Measurements from ENCODE around the gene CD93. TPM values are rescaled to one million over a fixed set of nuclear protein-coding genes. Genes with fewer than 3 reads are reported as not detected.

CD93 gene
- total RNA-seq, 2 experiments from 2014 or later: 0.05 TPM; not detected in 1

GRCh38 chr20:23092384-23092756 is 6.2 kb upstream of the CD93 start:
- intact Hi-C loops (cut with micrococcal nuclease): no loop called here
- H3K9me3 Mint-ChIP-seq: no peaks in the 10 kb centered on the region
- no peaks in the 10 kb centered on the region for H3K4me1 Mint-ChIP-seq (ENCODE audit: low read depth)
- no peak overlapping the region for H3K27ac Mint-ChIP-seq
- no peaks in the 10 kb centered on the region for H3K36me3 Mint-ChIP-seq (ENCODE audit: low read depth)
- H3K27me3 Mint-ChIP-seq (ENCODE audit: low read depth): peaks cover 5% of the 10 kb centered on the region
- CTCF ChIA-PET: no interaction called here
- no peak overlapping the region for H3K4me3 Mint-ChIP-seq
- no peak for DNase-seq

GRCh38 chr20:23091721-23092383 is 5.7 kb upstream of the CD93 start:
- Mint-ChIP-seq H3K27ac (no peak overlapping the region), H3K36me3 (ENCODE audit: low read depth) (no peaks in the 10 kb centered on the region)
- intact Hi-C loops (cut with micrococcal nuclease): no loop called here

GRCh38 chr20:23090878-23091277 is 4.8 kb upstream of the CD93 start:
- H3K27me3 Mint-ChIP-seq (ENCODE audit: low read depth): peaks cover 5% of the 10 kb centered on the region
- no peak for DNase-seq
- no peaks in the 10 kb centered on the region for H3K9me3 Mint-ChIP-seq
- CTCF ChIA-PET: interaction anchor here (0.6 kb wide), 1 partner anchor 249 kb away, joined by 3 read pairs; no protein-coding TSS in a partner anchor
- H3K4me3 Mint-ChIP-seq: no peak overlapping the region
- H3K36me3 Mint-ChIP-seq (ENCODE audit: low read depth): no peaks in the 10 kb centered on the region
- peaks cover 3% of the 10 kb centered on the region for H3K4me1 Mint-ChIP-seq (ENCODE audit: low read depth)
- intact Hi-C loops (cut with micrococcal nuclease): no loop called here
- no peak overlapping the region for H3K27ac Mint-ChIP-seq

More at GRCh38 chr20:23091721-23092383, 5.7 kb upstream of the CD93 start:
- DNase-seq: no peak
- Mint-ChIP-seq H3K27me3 (ENCODE audit: low read depth) (peaks cover 5% of the 10 kb centered on the region), H3K4me1 (ENCODE audit: low read depth) (no peaks in the 10 kb centered on the region), H3K4me3 (no peak overlapping the region), H3K9me3 (no peaks in the 10 kb centered on the region)
- CTCF ChIA-PET: no interaction called here

GRCh38 chr20:23090147-23090546 is 4.0 kb upstream of the CD93 start:
- H3K4me1 Mint-ChIP-seq (ENCODE audit: low read depth): peaks cover 3% of the 10 kb centered on the region
- H3K27me3 Mint-ChIP-seq (ENCODE audit: low read depth): peaks cover 5% of the 10 kb centered on the region
- CTCF ChIA-PET: interaction anchor here (0.6 kb wide), 1 partner anchor 249 kb away, joined by 3 read pairs; no protein-coding TSS in a partner anchor
- H3K27ac Mint-ChIP-seq: no peak overlapping the region
- H3K36me3 Mint-ChIP-seq (ENCODE audit: low read depth): no peaks in the 10 kb centered on the region
- H3K4me3 Mint-ChIP-seq: no peak overlapping the region
- H3K9me3 Mint-ChIP-seq: no peaks in the 10 kb centered on the region
- no peak for DNase-seq
- intact Hi-C loops (cut with micrococcal nuclease): no loop called here

- CTCF ChIA-PET: no interaction called here
- intact Hi-C loops (cut with micrococcal nuclease): no loop called here
- Mint-ChIP-seq H3K4me3 (no peak overlapping the region), H3K9me3 (no peaks in the 10 kb centered on the region), H3K4me1 (ENCODE audit: low read depth) (peaks cover 3% of the 10 kb centered on the region), H3K36me3 (ENCODE audit: low read depth) (no peaks in the 10 kb centered on the region), H3K27ac (no peak overlapping the region), H3K27me3 (ENCODE audit: low read depth) (peaks cover 5% of the 10 kb centered on the region)
- no peak for DNase-seq
Measured at GRCh38 chr20:23088866-23089265, 2.7 kb upstream of the CD93 start.

- Mint-ChIP-seq H3K27ac (no peak overlapping the region), H3K4me3 (no peak overlapping the region), H3K4me1 (ENCODE audit: low read depth) (peaks cover 3% of the 10 kb centered on the region), H3K9me3 (no peaks in the 10 kb centered on the region), H3K36me3 (ENCODE audit: low read depth) (no peaks in the 10 kb centered on the region), H3K27me3 (ENCODE audit: low read depth) (peaks cover 5% of the 10 kb centered on the region)
- intact Hi-C loops (cut with micrococcal nuclease): no loop called here
- DNase-seq: no peak
- CTCF ChIA-PET: no interaction called here
Measured at GRCh38 chr20:23087587-23088251, 1.6 kb upstream of the CD93 start.

- Mint-ChIP-seq H3K4me3 (no peak overlapping the region), H3K4me1 (ENCODE audit: low read depth) (peaks cover 3% of the 10 kb centered on the region), H3K36me3 (ENCODE audit: low read depth) (no peaks in the 10 kb centered on the region), H3K27ac (no peak overlapping the region), H3K9me3 (no peaks in the 10 kb centered on the region), H3K27me3 (ENCODE audit: low read depth) (peaks cover 5% of the 10 kb centered on the region)
- intact Hi-C loops (cut with micrococcal nuclease): no loop called here
- CTCF ChIA-PET: no interaction called here
- DNase-seq: no peak
Measured at GRCh38 chr20:23086931-23087411, 847 bp upstream of the CD93 start.

- peaks cover 3% of the 10 kb centered on the region for H3K4me1 Mint-ChIP-seq (ENCODE audit: low read depth)
- no peak overlapping the region for H3K27ac Mint-ChIP-seq
- no peaks in the 10 kb centered on the region for H3K36me3 Mint-ChIP-seq (ENCODE audit: low read depth)
- DNase-seq: no peak
- no peak overlapping the region for H3K4me3 Mint-ChIP-seq
- CTCF ChIA-PET: no interaction called here
- H3K27me3 Mint-ChIP-seq (ENCODE audit: low read depth): peaks cover 10% of the 10 kb centered on the region
- no peaks in the 10 kb centered on the region for H3K9me3 Mint-ChIP-seq
- intact Hi-C loops (cut with micrococcal nuclease): no loop called here
Measured at GRCh38 chr20:23085436-23086055, 578 bp downstream of the CD93 start.

- no peak overlapping the region for H3K4me3 Mint-ChIP-seq
- peaks cover 10% of the 10 kb centered on the region for H3K27me3 Mint-ChIP-seq (ENCODE audit: low read depth)
- H3K36me3 Mint-ChIP-seq (ENCODE audit: low read depth): no peaks in the 10 kb centered on the region
- CTCF ChIA-PET: no interaction called here
- H3K9me3 Mint-ChIP-seq: no peaks in the 10 kb centered on the region
- H3K4me1 Mint-ChIP-seq (ENCODE audit: low read depth): peaks cover 3% of the 10 kb centered on the region
- no peak overlapping the region for H3K27ac Mint-ChIP-seq
- intact Hi-C loops (cut with micrococcal nuclease): no loop called here
- no peak for DNase-seq
Measured at GRCh38 chr20:23084845-23085365, 1.2 kb downstream of the CD93 start.

GRCh38 chr20:23084282-23084844 is 1.8 kb downstream of the CD93 start:
- CTCF ChIA-PET: no interaction called here
- peaks cover 3% of the 10 kb centered on the region for H3K4me1 Mint-ChIP-seq (ENCODE audit: low read depth)
- intact Hi-C loops (cut with micrococcal nuclease): no loop called here
- no peaks in the 10 kb centered on the region for H3K36me3 Mint-ChIP-seq (ENCODE audit: low read depth)
- peaks cover 10% of the 10 kb centered on the region for H3K27me3 Mint-ChIP-seq (ENCODE audit: low read depth)
- H3K9me3 Mint-ChIP-seq: no peaks in the 10 kb centered on the region
- H3K27ac Mint-ChIP-seq: no peak overlapping the region
- H3K4me3 Mint-ChIP-seq: no peak overlapping the region
- DNase-seq: no peak

GRCh38 chr20:23083553-23084220 is 2.4 kb downstream of the CD93 start:
- H3K9me3 Mint-ChIP-seq: no peaks in the 10 kb centered on the region

More at GRCh38 chr20:23083553-23084220, 2.4 kb downstream of the CD93 start:
- no peak overlapping the region for H3K4me3 Mint-ChIP-seq
- no peak for DNase-seq
- peaks cover 3% of the 10 kb centered on the region for H3K4me1 Mint-ChIP-seq (ENCODE audit: low read depth)
- no peaks in the 10 kb centered on the region for H3K36me3 Mint-ChIP-seq (ENCODE audit: low read depth)
- intact Hi-C loops (cut with micrococcal nuclease): no loop called here
- CTCF ChIA-PET: no interaction called here
- H3K27me3 Mint-ChIP-seq (ENCODE audit: low read depth): peaks cover 10% of the 10 kb centered on the region
- no peak overlapping the region for H3K27ac Mint-ChIP-seq
